ENCODE results near the gene TTLL9.

DNA sequence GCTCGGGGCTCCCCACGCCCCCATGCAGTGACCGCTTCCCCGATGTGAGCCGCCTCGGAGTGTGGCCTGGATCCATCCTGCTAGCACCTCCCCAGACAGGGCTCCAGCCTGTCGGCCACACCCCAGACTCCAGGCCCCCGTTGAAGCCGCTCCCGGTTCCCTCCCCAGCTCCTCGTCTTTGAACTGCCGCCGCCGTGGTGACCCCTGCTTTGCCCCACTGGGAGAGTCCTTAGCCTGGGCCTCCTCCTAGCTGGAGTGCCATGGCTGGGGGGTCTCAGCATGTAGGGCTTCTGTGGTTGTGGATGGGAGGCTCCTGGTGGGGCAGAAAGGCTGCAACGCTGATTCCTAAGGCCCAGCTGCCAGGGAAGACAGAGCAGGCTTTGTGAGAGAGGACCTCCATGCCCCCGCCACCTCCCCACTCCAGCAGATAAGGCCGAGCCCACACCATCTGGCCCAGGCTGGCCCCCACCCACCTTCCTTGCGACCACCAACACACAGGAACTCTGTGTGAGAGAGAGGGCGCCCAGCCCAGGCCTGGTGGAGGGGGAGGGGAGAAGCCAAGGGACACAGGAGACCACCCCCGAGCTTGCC lies 36.4 kb upstream of the TTLL9 start:
- TF ChIP-seq POLR2AphosphoS5 (IDR thresholded peaks at IDR 0.05; ENCODE audit: low read depth): no peak
- TF ChIP-seq, protein P1, sequence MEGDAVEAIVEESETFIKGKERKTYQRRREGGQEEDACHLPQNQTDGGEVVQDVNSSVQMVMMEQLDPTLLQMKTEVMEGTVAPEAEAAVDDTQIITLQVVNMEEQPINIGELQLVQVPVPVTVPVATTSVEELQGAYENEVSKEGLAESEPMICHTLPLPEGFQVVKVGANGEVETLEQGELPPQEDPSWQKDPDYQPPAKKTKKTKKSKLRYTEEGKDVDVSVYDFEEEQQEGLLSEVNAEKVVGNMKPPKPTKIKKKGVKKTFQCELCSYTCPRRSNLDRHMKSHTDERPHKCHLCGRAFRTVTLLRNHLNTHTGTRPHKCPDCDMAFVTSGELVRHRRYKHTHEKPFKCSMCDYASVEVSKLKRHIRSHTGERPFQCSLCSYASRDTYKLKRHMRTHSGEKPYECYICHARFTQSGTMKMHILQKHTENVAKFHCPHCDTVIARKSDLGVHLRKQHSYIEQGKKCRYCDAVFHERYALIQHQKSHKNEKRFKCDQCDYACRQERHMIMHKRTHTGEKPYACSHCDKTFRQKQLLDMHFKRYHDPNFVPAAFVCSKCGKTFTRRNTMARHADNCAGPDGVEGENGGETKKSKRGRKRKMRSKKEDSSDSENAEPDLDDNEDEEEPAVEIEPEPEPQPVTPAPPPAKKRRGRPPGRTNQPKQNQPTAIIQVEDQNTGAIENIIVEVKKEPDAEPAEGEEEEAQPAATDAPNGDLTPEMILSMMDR (IDR thresholded peaks at IDR 0.05; ENCODE audit: insufficient read depth, low read length): no peak

Measured in HL-60 (cell line).